GM12892 (cell line): ENCODE measurements around the gene GM2A.

Experiments
- POLR2A ChIP-seq: IDR thresholded peaks from 2 replicates; pipeline ENCODE4 v1.6.1; 2011; ENCODE audit warnings: low read depth, low read length, control low read depth
- POLR2AphosphoS5 ChIP-seq: IDR thresholded peaks from 2 replicates; pipeline ENCODE4 v1.6.1; 2011; ENCODE audit warnings: low read depth, low read length, control low read depth
- TAF1 ChIP-seq: IDR thresholded peaks from 2 replicates; pipeline ENCODE4 v1.6.1; 2011; ENCODE audit warnings: low read depth, mild to moderate bottlenecking, control low read depth, low read length, borderline replicate concordance

DNA sequence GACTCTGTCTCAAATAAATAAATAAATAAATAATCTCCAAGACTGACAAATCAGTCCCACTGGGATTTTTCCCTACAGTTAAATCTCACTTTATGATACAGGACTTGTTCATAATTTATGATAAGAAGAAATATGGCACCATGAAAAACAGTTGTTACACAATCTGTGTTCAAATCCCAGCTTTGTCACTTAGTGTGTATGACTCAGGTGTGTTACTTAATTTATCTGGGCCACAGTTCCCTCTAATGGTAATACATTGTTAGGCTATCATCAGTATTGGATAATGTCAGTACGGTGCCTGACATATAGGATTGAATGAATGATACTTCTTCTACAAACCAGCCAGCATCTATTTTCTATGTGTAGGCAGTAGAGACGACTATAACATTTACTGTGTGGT, 27.5 kb downstream of the GM2A start:
- TF ChIP-seq POLR2AphosphoS5 (no peak), POLR2A (no peak), TAF1 (no peak)
